ENCODE data around the gene ZNF740. TPM values are rescaled to one million over a fixed set of nuclear protein-coding genes. Genes with fewer than 3 reads are reported as not detected.
A peak's percentile ranks its signal among the peaks of the same experiment; 100 is the strongest.
"Not testable (repeated sequence)": the region's sequence is repeated elsewhere in the genome, so short reads cannot be mapped to it uniquely, and the experiment has no call there.

The ZNF740 gene
- polyA plus RNA-seq, 4 donors = 65.7 to 81.2 (median 71.4) TPM

- no peak for DNase-seq (ENCODE audit: low read depth in 4 of 4, low spot score in 3 of 4)
Measured at GRCh38 chr12:53172352-53172751, 8.2 kb upstream of the ZNF740 start.

GRCh38 chr12:53173085-53173715 lies 7.3 kb upstream of the ZNF740 start:
- DNase-seq (ENCODE audit: low read depth in 4 of 4, low spot score in 3 of 4) = no peak

- DNase-seq (ENCODE audit: low read depth in 4 of 4, low spot score in 3 of 4) = no peak
Measured at GRCh38 chr12:53174881-53175491, 5.5 kb upstream of the ZNF740 start.

- DNase-seq (ENCODE audit: low read depth in 4 of 4, low spot score in 3 of 4) = no peak
Measured at GRCh38 chr12:53176750-53177149, 3.8 kb upstream of the ZNF740 start.

- not testable (repeated sequence) for DNase-seq (ENCODE audit: low read depth in 4 of 4, low spot score in 3 of 4)
Measured at GRCh38 chr12:53177447-53177846, 3.1 kb upstream of the ZNF740 start.

- not testable (repeated sequence) for DNase-seq (ENCODE audit: low read depth in 4 of 4, low spot score in 3 of 4)
Measured at GRCh38 chr12:53178803-53179202, 1.7 kb upstream of the ZNF740 start.

GRCh38 chr12:53179687-53180219 lies 769 bp upstream of the ZNF740 start:
- no peak for DNase-seq (ENCODE audit: low read depth in 4 of 4, low spot score in 3 of 4)

GRCh38 chr12:53180931-53181645 lies 566 bp downstream of the ZNF740 start:
- peak in 3 of 4 donors; percentile 66 to 73 (median 73) for DNase-seq (ENCODE audit: low read depth in 4 of 4, low spot score in 3 of 4)

- DNase-seq (ENCODE audit: low read depth in 4 of 4, low spot score in 3 of 4) = no peak
Measured at GRCh38 chr12:53181935-53182334, 1.4 kb downstream of the ZNF740 start.

GRCh38 chr12:53182903-53183302 lies 2.4 kb downstream of the ZNF740 start:
- DNase-seq (ENCODE audit: low read depth in 4 of 4, low spot score in 3 of 4) = no peak

- DNase-seq (ENCODE audit: low read depth in 4 of 4, low spot score in 3 of 4) = no peak
Measured at GRCh38 chr12:53184828-53185227, 4.3 kb downstream of the ZNF740 start.

- DNase-seq (ENCODE audit: low read depth in 4 of 4, low spot score in 3 of 4) = no peak
Measured at GRCh38 chr12:53185582-53186153, 5.1 kb downstream of the ZNF740 start.

- DNase-seq (ENCODE audit: low read depth in 4 of 4, low spot score in 3 of 4) = no peak
Measured at GRCh38 chr12:53186745-53187144, 6.2 kb downstream of the ZNF740 start.

- no peak for DNase-seq (ENCODE audit: low read depth in 4 of 4, low spot score in 3 of 4)
Measured at GRCh38 chr12:53187145-53187899, 6.8 kb downstream of the ZNF740 start.

- DNase-seq (ENCODE audit: low read depth in 4 of 4, low spot score in 3 of 4) = no peak
Measured at GRCh38 chr12:53190108-53190729, 9.7 kb downstream of the ZNF740 start.

GRCh38 chr12:53191096-53191884 lies 10.8 kb downstream of the ZNF740 start:
- no peak for DNase-seq (ENCODE audit: low read depth in 4 of 4, low spot score in 3 of 4)

GRCh38 chr12:53191885-53192530 lies 11.5 kb downstream of the ZNF740 start:
- DNase-seq (ENCODE audit: low read depth in 4 of 4, low spot score in 3 of 4) = no peak

- DNase-seq (ENCODE audit: low read depth in 4 of 4, low spot score in 3 of 4) = no peak
Measured at GRCh38 chr12:53192531-53193021, 12.1 kb downstream of the ZNF740 start.

GRCh38 chr12:53193040-53193439 lies 12.5 kb downstream of the ZNF740 start:
- DNase-seq (ENCODE audit: low read depth in 4 of 4, low spot score in 3 of 4) = no peak
